ENCODE measurements around the gene ARL4D.
"Not testable (repeated sequence)": the region's sequence is repeated elsewhere in the genome, so short reads cannot be mapped to it uniquely, and the experiment has no call there.

Gene ARL4D

GRCh38 chr17:43395165-43395564 is 3.6 kb upstream of the ARL4D start:
- no peak for DNase-seq (ENCODE audit: low read depth)

DNA sequence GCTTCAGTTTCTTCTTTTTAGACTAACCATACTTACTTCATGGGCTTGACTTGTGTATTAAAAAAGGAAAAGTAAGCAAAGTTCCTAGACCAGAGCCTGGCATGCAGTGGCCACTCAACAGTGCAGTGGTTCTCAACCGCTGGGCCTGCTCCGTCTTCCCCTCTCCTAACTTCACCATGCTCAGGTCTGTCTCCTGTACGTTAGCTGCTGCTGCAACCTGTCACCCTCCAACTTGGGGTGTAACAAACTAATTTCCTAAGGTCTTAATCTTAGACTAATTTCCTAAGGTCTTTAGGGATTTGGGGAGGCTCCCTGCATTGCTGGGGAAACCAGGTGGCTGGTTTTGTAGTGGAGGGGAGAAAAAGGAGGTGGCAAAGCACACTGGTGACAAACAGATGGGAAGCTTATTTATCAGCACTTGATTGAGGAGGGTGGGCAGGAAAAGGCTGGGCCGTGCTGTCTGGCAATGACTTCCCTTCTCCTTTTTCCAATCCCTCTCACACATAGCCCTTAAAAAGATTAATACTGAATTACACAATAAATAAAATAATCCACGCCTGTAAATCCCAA is 2.2 kb upstream of the ARL4D start:
- DNase-seq (ENCODE audit: low read depth), result no peak

DNA sequence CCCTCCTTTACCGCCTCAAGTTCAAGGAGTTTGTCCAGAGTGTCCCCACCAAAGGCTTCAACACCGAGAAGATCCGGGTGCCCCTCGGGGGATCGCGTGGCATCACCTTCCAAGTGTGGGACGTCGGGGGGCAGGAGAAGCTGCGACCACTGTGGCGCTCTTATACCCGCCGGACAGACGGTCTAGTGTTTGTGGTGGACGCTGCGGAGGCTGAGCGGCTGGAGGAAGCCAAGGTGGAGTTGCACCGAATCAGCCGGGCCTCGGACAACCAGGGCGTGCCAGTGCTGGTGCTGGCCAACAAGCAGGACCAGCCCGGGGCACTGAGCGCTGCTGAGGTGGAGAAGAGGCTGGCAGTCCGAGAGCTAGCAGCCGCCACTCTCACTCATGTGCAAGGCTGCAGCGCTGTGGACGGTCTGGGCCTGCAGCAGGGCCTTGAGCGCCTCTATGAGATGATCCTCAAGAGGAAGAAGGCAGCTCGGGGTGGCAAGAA is 1.1 kb downstream of the ARL4D start:
- DNase-seq (ENCODE audit: low read depth), result no peak

- DNase-seq (ENCODE audit: low read depth), result peak; percentile 79
Observed at GRCh38 chr17:43400943-43401717, 2.3 kb downstream of the ARL4D start.

GRCh38 chr17:43402078-43402477 is 3.3 kb downstream of the ARL4D start:
- no peak for DNase-seq (ENCODE audit: low read depth)

GRCh38 chr17:43402567-43402966 is 3.8 kb downstream of the ARL4D start:
- DNase-seq (ENCODE audit: low read depth), result no peak

DNA sequence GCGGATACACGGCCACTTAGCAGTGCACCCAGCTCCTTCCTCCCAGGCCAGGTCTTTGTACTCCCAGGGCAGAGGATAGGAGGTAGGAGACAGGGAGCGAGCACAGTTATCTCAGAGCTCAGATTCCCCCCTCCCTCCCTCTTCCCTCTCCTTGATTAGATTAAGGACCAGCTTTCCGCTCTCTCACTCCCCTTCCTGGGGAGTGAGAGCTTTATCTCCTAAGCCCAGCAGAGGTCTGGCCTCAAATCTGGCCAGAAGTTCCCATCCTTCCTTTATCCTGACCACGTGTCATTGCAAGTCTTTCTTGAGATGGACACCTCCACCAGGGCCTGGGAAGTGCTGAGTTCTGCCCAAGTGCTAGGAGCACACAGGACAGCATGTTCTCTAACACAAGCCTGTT is 5.1 kb downstream of the ARL4D start:
- no peak for DNase-seq (ENCODE audit: low read depth)

GRCh38 chr17:43405861-43406260 is 7.1 kb downstream of the ARL4D start:
- no peak for DNase-seq (ENCODE audit: low read depth)

- no peak for DNase-seq (ENCODE audit: low read depth)
Observed at GRCh38 chr17:43406676-43407645, 8.2 kb downstream of the ARL4D start.

- no peak for DNase-seq (ENCODE audit: low read depth)
Observed at GRCh38 chr17:43409131-43409530, 10.3 kb downstream of the ARL4D start.

DNA sequence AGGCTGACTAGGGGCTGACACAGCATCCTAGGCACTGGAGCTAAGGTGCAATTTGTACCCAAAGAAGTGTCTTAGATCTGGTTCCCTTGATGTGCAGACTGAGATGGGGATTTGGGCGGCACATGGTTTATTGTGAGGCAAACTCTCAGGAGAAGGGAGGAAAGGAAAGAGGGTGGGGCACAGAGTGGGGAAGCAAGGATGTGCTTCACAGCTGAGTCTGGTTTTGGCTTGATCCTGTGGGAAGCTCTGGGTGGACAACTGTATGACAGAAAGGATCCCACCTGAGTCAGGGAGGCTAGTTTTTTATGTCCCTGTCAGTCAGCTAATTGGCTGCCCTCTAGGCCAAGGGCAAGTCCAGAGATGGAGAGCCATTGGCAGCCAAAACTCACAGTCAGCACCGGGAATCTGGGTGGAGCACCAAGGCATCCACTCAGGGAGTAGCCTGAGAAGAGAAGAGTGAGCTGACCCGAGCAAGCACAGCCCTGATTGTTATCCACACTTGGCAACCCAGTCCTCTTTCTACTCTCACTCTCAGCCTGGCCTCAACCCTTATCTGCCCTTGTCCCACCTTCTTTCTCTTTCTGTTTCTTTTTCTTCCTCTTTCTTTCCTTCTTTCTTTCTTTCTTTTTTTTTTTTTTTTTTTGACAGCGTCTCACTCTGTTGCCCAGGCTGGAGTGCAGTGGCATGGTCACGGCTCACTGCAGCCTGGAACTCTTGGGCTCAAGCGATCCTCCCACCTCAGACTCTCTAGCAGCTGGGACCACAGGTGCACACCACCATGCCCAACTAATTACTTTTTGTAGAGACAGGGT is 12.0 kb downstream of the ARL4D start:
- no peak for DNase-seq (ENCODE audit: low read depth)

DNA sequence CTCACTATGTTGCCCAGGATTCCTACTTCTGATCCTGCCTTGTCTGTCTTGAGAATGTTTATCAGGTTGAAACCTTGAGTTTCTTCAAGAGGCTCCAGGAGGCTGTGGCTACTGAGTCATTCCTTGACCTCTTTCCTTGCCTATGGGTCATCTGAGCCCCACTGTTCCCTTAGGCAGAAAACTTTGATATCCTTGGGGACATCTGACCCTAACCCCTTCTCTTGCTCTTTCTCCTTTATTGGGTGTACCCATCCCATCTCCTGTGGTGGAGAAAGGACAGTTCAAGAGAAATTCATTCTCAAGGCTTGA is 12.5 kb downstream of the ARL4D start:
- no peak for DNase-seq (ENCODE audit: low read depth)

- no peak for DNase-seq (ENCODE audit: low read depth)
Observed at GRCh38 chr17:43411749-43412148, 13.0 kb downstream of the ARL4D start.

DNA sequence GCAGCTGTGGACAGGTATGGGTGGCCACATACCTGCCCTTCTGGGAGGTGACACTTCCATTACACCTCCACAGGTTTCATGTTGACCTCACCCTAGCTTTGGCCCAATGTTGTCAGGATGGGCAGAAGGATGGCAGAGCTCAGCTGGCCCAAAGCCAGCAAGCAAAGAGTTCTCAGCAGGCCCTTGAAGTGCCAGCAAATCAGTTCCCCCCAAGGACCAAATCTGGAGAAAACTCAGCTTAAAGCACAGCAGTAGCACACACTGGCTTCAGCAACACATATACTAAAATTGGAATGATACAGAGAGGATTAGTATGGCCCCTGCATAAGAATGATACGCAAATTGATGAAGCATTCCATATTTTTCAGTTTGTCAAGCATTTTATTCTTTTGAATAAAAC is 13.4 kb downstream of the ARL4D start:
- DNase-seq (ENCODE audit: low read depth), result no peak

- DNase-seq (ENCODE audit: low read depth), result no peak
Observed at GRCh38 chr17:43416998-43417890, 18.5 kb downstream of the ARL4D start.

DNA sequence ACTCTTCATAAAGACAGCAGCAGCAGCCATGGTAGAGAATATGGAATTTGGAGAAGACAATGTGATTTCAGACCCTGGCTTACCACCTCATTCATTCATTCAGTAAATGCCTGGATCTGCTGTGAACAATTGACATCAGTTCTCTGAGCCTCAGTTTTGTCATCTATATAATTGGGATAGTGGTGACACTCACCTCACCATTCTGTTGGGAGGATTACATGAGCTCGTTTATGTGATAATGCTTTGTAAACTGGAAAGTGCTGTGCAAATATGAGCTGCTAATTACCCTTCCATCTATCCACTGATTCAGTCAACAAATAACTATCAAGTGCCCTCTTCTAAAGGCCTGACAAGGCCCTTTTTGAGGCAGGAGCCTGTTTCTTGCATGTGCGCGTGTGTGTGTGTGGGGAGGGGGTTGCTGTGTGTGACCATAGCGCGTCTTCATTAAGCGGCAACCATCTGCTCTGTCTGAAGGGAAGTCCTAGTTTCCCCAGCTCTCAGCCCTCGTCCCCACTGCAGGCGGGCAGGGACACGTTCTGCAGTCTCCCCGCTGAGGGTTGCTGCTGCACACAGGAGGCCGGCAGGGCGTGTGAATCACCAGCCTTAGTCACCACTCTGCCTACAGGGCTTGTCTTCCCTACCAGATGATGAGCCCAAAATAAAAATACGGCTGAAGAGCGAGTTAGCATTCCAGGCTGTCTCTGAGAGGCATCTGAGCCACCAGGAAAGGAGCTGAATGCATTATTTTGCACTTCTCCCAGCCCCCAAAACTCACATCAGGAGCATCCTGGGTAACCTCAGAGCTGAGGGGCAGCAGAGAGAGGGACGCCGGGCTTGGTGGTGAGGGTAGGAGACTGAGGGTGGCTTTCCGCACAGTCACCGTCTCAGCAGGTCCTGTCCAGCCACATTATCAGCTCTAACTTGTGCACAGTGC is 19.9 kb downstream of the ARL4D start:
- peak; percentile 77 for DNase-seq (ENCODE audit: low read depth)

DNA sequence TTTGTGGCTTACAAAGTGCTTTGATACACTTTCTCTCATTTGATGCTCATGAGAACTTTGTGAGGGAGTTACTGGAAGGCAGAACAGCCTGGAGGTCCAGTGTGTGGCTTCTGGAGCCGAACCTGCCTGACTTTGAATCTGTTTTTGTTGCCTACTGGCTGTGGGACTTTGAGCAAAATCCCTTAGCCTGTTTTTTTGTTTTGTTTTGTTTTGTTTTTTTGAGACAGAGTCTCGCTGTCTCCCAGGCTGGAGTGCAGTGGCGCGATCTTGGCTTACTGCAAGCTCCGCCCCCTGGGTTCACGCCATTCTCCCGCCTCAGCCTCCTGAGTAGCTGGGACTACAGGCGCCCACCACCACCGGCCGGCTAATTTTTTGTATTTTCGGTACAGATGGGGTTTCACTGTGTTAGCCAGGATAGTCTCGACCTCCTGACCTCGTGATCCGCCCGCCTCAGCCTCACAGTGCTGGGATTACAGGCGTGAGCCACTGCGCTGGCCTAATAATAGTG is 20.6 kb downstream of the ARL4D start:
- not testable (repeated sequence) for DNase-seq (ENCODE audit: low read depth)

GRCh38 chr17:43423777-43424455 is 25.1 kb downstream of the ARL4D start:
- no peak for DNase-seq (ENCODE audit: low read depth)

Data from GM04503 (cell line).